ENCODE measurements around the gene GNLY.

- TF ChIP-seq POLR2A (IDR thresholded peaks at IDR 0.05; ENCODE audit: low read depth, low read length): no peak
- TF ChIP-seq TAF1 (IDR thresholded peaks at IDR 0.05; ENCODE audit: borderline replicate concordance, low read depth, low read length): no peak
- TF ChIP-seq POLR2AphosphoS5 (IDR thresholded peaks at IDR 0.05; ENCODE audit: low read depth, low read length): no peak
Measured at GRCh38 chr2:85698880-85699254, 4.7 kb downstream of the GNLY start.
